HCT116 (cell line): ENCODE data around the gene GIT1. TPM values are rescaled to one million over a fixed set of nuclear protein-coding genes. Genes with fewer than 3 reads are reported as not detected.

Source experiments
- ATAC-seq: fragments of 200-7000 bp; cut with Tn5 transposase; 2 replicates; pipeline ENCODE4 v1.9.1; 2020; ENCODE audit warnings: mild to moderate bottlenecking, moderate library complexity
- BruUV-seq: library from RNA; stranded (reverse); fragments of 400-500 nt; replicated peaks from 2 replicates; lab custom pipeline; 2021; lab: Mats Ljungman, UMichigan
- CTCF ChIA-PET: fragments of 300-600 bp; sonication (Branson Sonifier 250); formaldehyde crosslinking; loops from one replicate; lab custom pipeline; 2021; ENCODE audit warnings: antibody characterized with exemption; lab: Charles Lee
- POLR2A ChIA-PET: fragments of 300-600, 350-600 bp; sonication (Branson Sonifier 250); formaldehyde crosslinking; loops from one replicate; lab custom pipeline; 2021; ENCODE audit warnings: antibody characterized with exemption; lab: Charles Lee
- RAD21 ChIA-PET, 2 experiments: fragments of 300-600 bp; sonication (Branson Sonifier 250); formaldehyde crosslinking; loops; one replicate each; lab custom pipeline; 2023; ENCODE audit warnings: low total read pairs in 2 of 2; ENCODE audit not compliant: uncharacterized antibody in 2 of 2, unreplicated experiment in 2 of 2, low non-redundant PET in 1 of 2; lab: Charles Lee
- DNase-seq: peaks from one replicate; pipeline ENCODE4 v3.0.0-alpha.2; 2010; ENCODE audit warnings: low read depth, low spot score
- H2AFZ ChIP-seq: fragments of 200-600 bp; shearing (Covaris generic), sonication (generic); 2 replicates; pipeline ENCODE4 v1.6.1; 2017; ENCODE audit warnings: low read depth, mixed run types, mixed read lengths, antibody characterized with exemption, low read length; ENCODE audit not compliant: poor library complexity, severe bottlenecking
- H3K27ac ChIP-seq: 2 replicates; pipeline ENCODE4 v1.5.1; 2012; ENCODE audit warnings: low read depth, low read length
- H3K27me3 ChIP-seq: fragments of 200-600 bp; sonication (generic); 2 replicates; pipeline ENCODE4 v1.6.1; 2016; ENCODE audit warnings: mixed run types, low read length, mixed read lengths; ENCODE audit not compliant: insufficient read depth
- H3K36me3 ChIP-seq, 2 experiments: fragments of 200-500 bp in 1 of 2; fragments of 200-600 bp in 1 of 2; sonication (Bioruptor generic) in 1 of 2; sonication (generic) in 1 of 2; 2 replicates each; pipeline versions ENCODE4 v1.5.1 to v1.6.1; 2014 to 2016; ENCODE audit warnings: low read length in 2 of 2, inconsistent platforms in 1 of 2, mixed read lengths in 1 of 2, mixed run types in 1 of 2; ENCODE audit not compliant: insufficient read depth in 2 of 2, control insufficient read depth in 1 of 2
- H3K4me1 ChIP-seq, 2 experiments: fragments of 200-600 bp in 1 of 2; sonication (generic) in 1 of 2; 2 replicates each; pipeline versions ENCODE4 v1.5.1 to v1.6.1; 2012 to 2017; ENCODE audit warnings: low read length in 2 of 2, inconsistent platforms in 1 of 2, mild to moderate bottlenecking in 1 of 2, mixed read lengths in 1 of 2, mixed run types in 1 of 2, moderate library complexity in 1 of 2; ENCODE audit not compliant: insufficient read depth in 2 of 2, control insufficient read depth in 1 of 2
- H3K4me2 ChIP-seq: fragments of 200-600 bp; sonication (generic); 2 replicates; pipeline ENCODE4 v1.6.1; 2017; ENCODE audit warnings: mixed run types, low read length, mixed read lengths
- H3K4me3 ChIP-seq, 2 experiments: fragments of 200-600 bp in 1 of 2; sonication (generic) in 1 of 2; replicated peaks in 1 of 2; 2 replicates each; pipeline ENCODE4 v1.5.1; 2011 to 2016; ENCODE audit warnings: low read length in 2 of 2, control low read depth in 1 of 2, low read depth in 1 of 2, mild to moderate bottlenecking in 1 of 2, mixed read lengths in 1 of 2, mixed run types in 1 of 2
- H3K79me2 ChIP-seq: fragments of 200-600 bp; sonication (generic); 2 replicates; pipeline ENCODE4 v1.6.1; 2017; ENCODE audit warnings: mild to moderate bottlenecking, mixed run types, low read length, moderate library complexity, mixed read lengths; ENCODE audit not compliant: insufficient read depth
- H3K9ac ChIP-seq: fragments of 200-600 bp; sonication (generic); 2 replicates; pipeline ENCODE4 v1.6.1; 2016; ENCODE audit warnings: low read length, mixed read lengths
- H3K9me2 ChIP-seq: fragments of 200-600 bp; sonication (generic), shearing (Covaris generic); 2 replicates; pipeline ENCODE4 v1.6.1; 2017; ENCODE audit warnings: mixed run types, mild to moderate bottlenecking, moderate library complexity; ENCODE audit not compliant: insufficient read depth
- H3K9me3 ChIP-seq, 2 experiments: fragments of 200-500 bp in 1 of 2; fragments of 200-600 bp in 1 of 2; sonication (Bioruptor generic) in 1 of 2; sonication (generic) in 1 of 2; 2 replicates each; pipeline ENCODE4 v1.6.1; 2014 to 2017; ENCODE audit warnings: low read length in 2 of 2, mixed read lengths in 2 of 2, inconsistent platforms in 1 of 2, low read depth in 1 of 2, mild to moderate bottlenecking in 1 of 2, mixed run types in 1 of 2, moderate library complexity in 1 of 2; ENCODE audit not compliant: control insufficient read depth in 1 of 2, insufficient read depth in 1 of 2
- H4K20me1 ChIP-seq: fragments of 200-600 bp; sonication (generic), shearing (Covaris generic); 2 replicates; pipeline ENCODE4 v1.6.1; 2017; ENCODE audit warnings: mixed run types, mild to moderate bottlenecking, moderate library complexity; ENCODE audit not compliant: insufficient read depth
- CBX3 ChIP-seq: IDR thresholded peaks from 2 replicates; pipeline ENCODE4 v1.6.1; 2012; ENCODE audit warnings: low read depth
- CTCF ChIP-seq, 3 experiments: fragments of 200-600 bp in 1 of 3; sonication (generic) in 1 of 3; IDR thresholded peaks in 2 of 3; conservative IDR thresholded peaks in 1 of 3; 2 replicates each; pipeline ENCODE4 v1.5.1; 2012 to 2017; ENCODE audit warnings: low read depth in 2 of 3, low read length in 2 of 3, antibody characterized with exemption in 1 of 3, borderline replicate concordance in 1 of 3, control low read depth in 1 of 3, mild to moderate bottlenecking in 1 of 3, mixed read lengths in 1 of 3, mixed run types in 1 of 3, moderate library complexity in 1 of 3; ENCODE audit not compliant: insufficient read depth in 1 of 3
- EZH2 ChIP-seq: fragments of 200-600 bp; sonication (generic); IDR thresholded peaks from 2 replicates; pipeline ENCODE4 v1.6.1; 2017; ENCODE audit warnings: antibody characterized with exemption, mixed run types
- EZH2phosphoT487 ChIP-seq: fragments of 200-600 bp; IDR thresholded peaks from 2 replicates; pipeline ENCODE4 v1.6.1; 2018; ENCODE audit warnings: antibody characterized with exemption, borderline replicate concordance
- SIN3A ChIP-seq: IDR thresholded peaks from 2 replicates; pipeline ENCODE4 v1.6.1; 2012; ENCODE audit warnings: low read depth
- YY1 ChIP-seq: IDR thresholded peaks from 2 replicates; pipeline ENCODE4 v1.6.1; 2011; ENCODE audit warnings: low read length, low read depth, moderate library complexity, mild to moderate bottlenecking; ENCODE audit not compliant: insufficient replicate concordance; ENCODE audit errors: extremely low read depth
- ZFX ChIP-seq: fragments of 450-650 bp; IDR thresholded peaks from 2 replicates; pipeline ENCODE4 v1.6.1; 2017
- intact Hi-C: fragments of 100-400 bp; cut with micrococcal nuclease; formaldehyde crosslinking; loops from 2 replicates; pipeline ENCODE4 v1.10.0; 2022
- total RNA-seq: library from RNA; stranded (reverse); gene quantifications from one replicate; pipeline ENCODE4 v1.2.1, GENCODE V29; 2021; ENCODE audit not compliant: unreplicated experiment

Gene GIT1
- total RNA-seq, 1 experiment from 2014 or later, result 76.5 TPM

- Histone ChIP-seq H3K9me3 (no peaks in the 10 kb centered on the region), H3K4me1 (peaks cover 24 to 41% of the 10 kb centered on the region in 2 experiments), H3K9me2 (no peaks in the 10 kb centered on the region), H3K9ac (no peak overlapping the region), H4K20me1 (no peaks in the 10 kb centered on the region), H3K36me3 (no peaks in the 10 kb centered on the region), H3K4me2 (no peak overlapping the region), H2AFZ (no peak overlapping the region), H3K79me2 (peaks cover 52% of the 10 kb centered on the region), H3K27me3 (no peaks in the 10 kb centered on the region), H3K4me3 (no peak overlapping the region), H3K27ac (no peak overlapping the region)
- RAD21 ChIA-PET, result no interaction called here
- TF ChIP-seq YY1 (no peak), EZH2 (no peak), ZFX (no peak), SIN3A (no peak), CTCF (IDR thresholded peaks at IDR 0.05 in 2 of 3, conservative IDR thresholded peaks at IDR 0.05 in 1 of 3; ENCODE audit: borderline replicate concordance in 1 of 3, insufficient read depth in 1 of 3, low read depth in 2 of 3, low read length in 2 of 3) (no peak), CBX3 (no peak), EZH2phosphoT487 (no peak)
- CTCF ChIA-PET, result no interaction called here
- ATAC-seq, result no peak
- no peak for DNase-seq
- POLR2A ChIA-PET, result no interaction called here
- intact Hi-C loops, result loop anchor here (10.0 kb wide), 1 partner anchor 451 kb away; no protein-coding TSS in a partner anchor
- no TSS peak for BruUV-seq
Observed at GRCh38 chr17:29595943-29596774, 6.7 kb upstream of the GIT1 start.
